Stimulated activated CD8-positive, alpha-beta memory T cell treated with anti-CD3 and anti-CD28 coated beads, Interleukin-15, amount 100 ng/mL, for 1 hour (primary cell): Measurements from ENCODE around the gene SLC25A5.
"Not testable (repeated sequence)": the region's sequence is repeated elsewhere in the genome, so short reads cannot be mapped to it uniquely, and the experiment has no call there.

Source experiments
- DNase-seq: peaks from one replicate; pipeline ENCODE4 v3.0.0-alpha.2; 2020; ENCODE audit warnings: low read depth

Gene SLC25A5

GRCh38 chrX:119467842-119468550, at the start of gene SLC25A5:
Gene SLC25A5, plus strand, starts transcription at chrX:119468444. Its CDS starts 72 bp downstream, at chrX:119468516.
- peak; percentile 53 for DNase-seq

GRCh38 chrX:119419146-119419545, 49.1 kb upstream of the SLC25A5 start:
- no peak for DNase-seq

- no peak for DNase-seq
Observed at GRCh38 chrX:119419898-119420297, 48.3 kb upstream of the SLC25A5 start.

- no peak for DNase-seq
Observed at GRCh38 chrX:119421016-119421705, 47.1 kb upstream of the SLC25A5 start.

- no peak for DNase-seq
Observed at GRCh38 chrX:119423631-119424030, 44.6 kb upstream of the SLC25A5 start.

GRCh38 chrX:119424999-119425398, 43.2 kb upstream of the SLC25A5 start:
- no peak for DNase-seq

- no peak for DNase-seq
Observed at GRCh38 chrX:119427024-119427794, 41.0 kb upstream of the SLC25A5 start.

- no peak for DNase-seq
Observed at GRCh38 chrX:119427795-119428185, 40.5 kb upstream of the SLC25A5 start.

GRCh38 chrX:119429471-119429870, 38.8 kb upstream of the SLC25A5 start:
- DNase-seq, result no peak

GRCh38 chrX:119441295-119441694, 26.9 kb upstream of the SLC25A5 start:
- not testable (repeated sequence) for DNase-seq

- no peak for DNase-seq
Observed at GRCh38 chrX:119442286-119442685, 26.0 kb upstream of the SLC25A5 start.

- no peak for DNase-seq
Observed at GRCh38 chrX:119453202-119453601, 15.0 kb upstream of the SLC25A5 start.

- DNase-seq, result no peak
Observed at GRCh38 chrX:119455264-119455663, 13.0 kb upstream of the SLC25A5 start.

- DNase-seq, result no peak
Observed at GRCh38 chrX:119459181-119459580, 9.1 kb upstream of the SLC25A5 start.

- DNase-seq, result no peak
Observed at GRCh38 chrX:119465555-119465954, 2.7 kb upstream of the SLC25A5 start.

GRCh38 chrX:119466970-119467369, 1.3 kb upstream of the SLC25A5 start:
- DNase-seq, result no peak

GRCh38 chrX:119467433-119467832, 811 bp upstream of the SLC25A5 start:
- no peak for DNase-seq

GRCh38 chrX:119468551-119469312, 488 bp downstream of the SLC25A5 start:
- DNase-seq, result peak; percentile 68

- DNase-seq, result no peak
Observed at GRCh38 chrX:119469313-119469635, 1.0 kb downstream of the SLC25A5 start.

GRCh38 chrX:119474615-119475388, 6.6 kb downstream of the SLC25A5 start:
- DNase-seq, result no peak

GRCh38 chrX:119475389-119476101, 7.3 kb downstream of the SLC25A5 start:
- DNase-seq, result no peak
